ENCODE measurements around the gene TRAPPC3L.
A peak's percentile ranks its signal among the peaks of the same experiment; 100 is the strongest.
"Not testable (repeated sequence)": the region's sequence is repeated elsewhere in the genome, so short reads cannot be mapped to it uniquely, and the experiment has no call there.

Gene TRAPPC3L

DNA sequence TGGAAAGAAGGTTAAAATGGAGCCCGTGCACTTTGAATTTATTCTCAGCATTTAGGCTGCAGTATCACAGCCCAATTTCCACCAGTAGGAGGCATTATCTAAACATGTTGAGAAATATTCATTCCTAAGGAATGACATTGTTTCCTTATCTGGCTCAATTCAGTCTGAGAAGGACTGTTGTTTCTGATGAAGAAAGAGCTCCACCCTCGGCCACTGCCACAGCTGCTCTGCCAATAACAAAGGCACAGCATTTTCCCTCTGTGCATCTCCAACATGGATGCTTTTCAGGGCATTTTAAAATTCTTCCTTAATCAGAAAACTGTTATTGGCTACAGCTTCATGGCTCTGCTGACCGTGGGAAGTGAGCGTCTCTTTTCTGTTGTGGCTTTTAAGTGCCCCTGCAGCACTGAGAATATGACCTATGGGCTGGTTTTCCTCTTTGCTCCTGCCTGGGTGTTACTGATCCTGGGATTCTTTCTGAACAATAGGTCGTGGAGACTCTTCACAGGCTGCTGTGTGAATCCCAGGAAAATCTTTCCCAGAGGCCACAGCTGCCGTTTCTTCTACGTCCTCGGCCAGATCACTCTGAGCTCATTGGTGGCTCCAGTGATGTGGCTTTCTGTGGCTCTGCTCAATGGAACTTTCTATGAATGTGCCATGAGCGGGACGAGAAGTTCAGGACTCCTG lies 33.9 kb downstream of the TRAPPC3L start, which contains the start of gene CALHM5:
Gene CALHM5 (plus strand): TSS at position 216 of the 687 bp plus-strand sequence. CDS start 58 bp downstream, at position 274.
- H3K4me3 Mint-ChIP-seq: no peak within 1 kb of the TSS
- H3K36me3 Mint-ChIP-seq: no peaks in the 10 kb centered on the region
- H3K4me1 Mint-ChIP-seq: no peaks in the 10 kb centered on the region
- H3K27me3 Mint-ChIP-seq: peaks cover 6% of the 10 kb centered on the region
- H3K9me3 Mint-ChIP-seq: peaks cover 10% of the 10 kb centered on the region
- no peak within 1 kb of the TSS for H3K27ac Mint-ChIP-seq

DNA sequence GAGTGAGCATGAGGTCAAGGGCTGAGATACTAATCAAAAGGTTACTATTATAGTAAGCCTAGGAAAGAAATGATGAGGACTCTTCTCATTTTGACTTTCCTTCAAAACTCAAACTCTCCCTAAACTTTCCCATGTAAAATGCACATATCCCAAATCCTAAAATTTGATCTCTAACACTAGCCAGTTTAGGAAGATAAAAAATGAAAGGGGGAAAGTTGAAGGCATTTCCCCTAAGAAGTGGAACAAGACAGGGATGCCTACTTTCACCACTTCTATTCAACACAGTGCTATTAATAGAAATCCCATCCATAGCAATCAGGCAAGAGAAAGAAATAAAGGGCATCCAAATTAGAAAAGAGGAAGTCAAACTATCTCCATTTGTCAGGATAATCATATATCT lies 37.0 kb downstream of the TRAPPC3L start:
- Mint-ChIP-seq H3K9me3 (peaks cover 15% of the 10 kb centered on the region), H3K27ac (no peak overlapping the region), H3K36me3 (peaks cover 2% of the 10 kb centered on the region), H3K4me3 (no peak overlapping the region), H3K4me1 (no peaks in the 10 kb centered on the region), H3K27me3 (peaks cover 15% of the 10 kb centered on the region)

DNA sequence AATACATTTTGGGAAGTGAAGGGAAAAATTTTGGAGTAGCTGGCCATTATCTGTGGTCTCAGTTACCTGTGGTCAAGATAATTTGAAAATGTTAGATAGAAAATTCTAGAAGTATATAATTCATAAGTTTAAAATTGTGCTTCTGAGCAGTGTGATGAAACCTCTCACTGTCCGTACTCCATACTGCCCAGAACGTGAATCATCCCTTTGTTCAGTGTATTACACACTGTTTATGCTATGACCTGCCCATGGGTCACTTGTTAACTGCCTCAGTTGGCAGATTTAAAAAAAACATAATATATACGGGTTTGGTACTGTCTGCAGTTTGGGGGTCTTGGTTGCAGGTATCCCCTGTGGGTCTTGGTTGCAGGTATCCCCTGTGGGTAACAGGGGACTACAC lies 38.2 kb downstream of the TRAPPC3L start:
- Mint-ChIP-seq H3K27me3 (peaks cover 22% of the 10 kb centered on the region), H3K9me3 (peaks cover 15% of the 10 kb centered on the region), H3K36me3 (peaks cover 2% of the 10 kb centered on the region), H3K4me3 (no peak overlapping the region), H3K27ac (no peak overlapping the region), H3K4me1 (no peaks in the 10 kb centered on the region)

GRCh38 chr6:116500969-116501433 lies 44.5 kb downstream of the TRAPPC3L start:
- H3K27ac Mint-ChIP-seq: no peak overlapping the region
- H3K27me3 Mint-ChIP-seq: peaks cover 35% of the 10 kb centered on the region

DNA sequence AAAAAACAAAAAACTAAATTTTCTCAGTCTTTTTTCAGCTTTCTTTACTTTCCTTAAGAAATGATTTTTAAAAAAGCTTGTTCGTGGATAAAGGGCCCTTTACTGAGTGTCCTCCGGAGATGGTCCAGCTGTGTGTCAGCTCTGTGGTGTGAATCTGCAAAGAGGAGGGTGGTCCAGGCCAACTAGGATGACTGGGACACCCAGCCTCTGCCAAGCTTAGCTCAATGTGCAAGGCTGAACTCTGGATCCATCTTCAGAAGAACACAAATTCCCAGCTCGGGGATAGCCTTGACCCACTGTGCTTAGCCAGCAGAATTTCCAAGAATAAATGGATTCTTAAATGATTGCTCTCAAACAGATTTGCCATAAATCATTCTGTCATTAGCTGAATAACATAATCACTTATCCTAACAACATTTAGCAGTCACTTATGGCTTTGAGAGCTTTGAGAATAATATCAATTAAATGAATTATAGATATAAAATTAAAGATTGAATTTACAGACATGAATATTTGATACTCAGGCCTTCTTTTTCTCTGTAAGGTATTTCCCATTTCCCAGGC lies 48.3 kb downstream of the TRAPPC3L start:
- H3K27ac Mint-ChIP-seq: no peak overlapping the region
- no peaks in the 10 kb centered on the region for H3K9me3 Mint-ChIP-seq
- H3K36me3 Mint-ChIP-seq: no peaks in the 10 kb centered on the region

More at GRCh38 chr6:116500969-116501433, 44.5 kb downstream of the TRAPPC3L start:
- no peak overlapping the region for H3K4me3 Mint-ChIP-seq
- peaks cover 4% of the 10 kb centered on the region for H3K9me3 Mint-ChIP-seq
- H3K36me3 Mint-ChIP-seq: peaks cover 2% of the 10 kb centered on the region
- no peaks in the 10 kb centered on the region for H3K4me1 Mint-ChIP-seq

GRCh38 chr6:116495161-116495560 lies 50.3 kb downstream of the TRAPPC3L start:
- H3K4me3 Mint-ChIP-seq, H3K9me3 Mint-ChIP-seq, H3K36me3 Mint-ChIP-seq, H3K4me1 Mint-ChIP-seq, H3K27ac Mint-ChIP-seq: not testable (repeated sequence)
- H3K27me3 Mint-ChIP-seq: peaks cover 14% of the 10 kb centered on the region

More for the DNA sequence above, 48.3 kb downstream of the TRAPPC3L start:
- H3K4me1 Mint-ChIP-seq: no peaks in the 10 kb centered on the region
- peaks cover 19% of the 10 kb centered on the region for H3K27me3 Mint-ChIP-seq
- no peak overlapping the region for H3K4me3 Mint-ChIP-seq

DNA sequence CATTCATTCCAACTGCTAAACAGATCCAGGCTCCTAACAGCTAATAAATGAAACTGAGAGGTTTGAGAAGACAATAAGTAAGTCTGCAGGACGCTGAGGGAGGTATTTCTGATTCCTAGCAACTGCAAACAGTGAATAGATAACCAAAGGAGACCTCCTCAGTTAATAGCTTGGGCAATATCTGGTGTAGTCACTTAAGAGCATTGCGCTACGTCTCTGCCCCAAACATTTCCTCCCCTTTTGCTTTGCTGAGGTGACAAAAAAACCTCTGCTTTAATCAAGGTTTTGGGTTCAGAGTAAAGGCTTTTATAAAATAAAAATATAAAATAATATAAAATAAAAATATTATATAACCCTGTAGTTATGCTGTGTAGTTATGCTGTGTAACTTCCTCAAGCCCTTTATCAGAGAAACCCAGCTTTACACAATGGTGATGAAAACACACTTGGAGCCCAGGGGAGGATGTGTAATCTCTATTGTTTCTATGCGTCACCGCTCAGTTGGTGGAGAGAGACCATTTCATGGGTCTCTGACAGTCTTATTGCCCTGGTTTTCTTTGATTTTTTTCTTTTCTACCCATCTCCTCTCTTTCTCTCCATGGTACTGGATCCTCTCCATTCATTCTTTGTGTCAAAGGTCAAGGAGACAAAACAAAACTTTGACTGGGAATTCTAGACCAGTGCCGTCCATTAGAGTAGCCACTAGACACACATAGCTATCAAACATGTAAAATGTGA lies 53.0 kb downstream of the TRAPPC3L start:
- no peaks in the 10 kb centered on the region for H3K36me3 Mint-ChIP-seq

GRCh38 chr6:116491610-116492330 lies 53.7 kb downstream of the TRAPPC3L start:
- Mint-ChIP-seq H3K27me3 (peaks cover 11% of the 10 kb centered on the region), H3K36me3 (no peaks in the 10 kb centered on the region), H3K4me1 (no peaks in the 10 kb centered on the region), H3K9me3 (no peaks in the 10 kb centered on the region), H3K4me3 (no peak overlapping the region), H3K27ac (no peak overlapping the region)

More for the DNA sequence above, 53.0 kb downstream of the TRAPPC3L start:
- Mint-ChIP-seq H3K27ac (no peak overlapping the region), H3K4me3 (no peak overlapping the region), H3K4me1 (no peaks in the 10 kb centered on the region), H3K9me3 (no peaks in the 10 kb centered on the region), H3K27me3 (peaks cover 12% of the 10 kb centered on the region)

DNA sequence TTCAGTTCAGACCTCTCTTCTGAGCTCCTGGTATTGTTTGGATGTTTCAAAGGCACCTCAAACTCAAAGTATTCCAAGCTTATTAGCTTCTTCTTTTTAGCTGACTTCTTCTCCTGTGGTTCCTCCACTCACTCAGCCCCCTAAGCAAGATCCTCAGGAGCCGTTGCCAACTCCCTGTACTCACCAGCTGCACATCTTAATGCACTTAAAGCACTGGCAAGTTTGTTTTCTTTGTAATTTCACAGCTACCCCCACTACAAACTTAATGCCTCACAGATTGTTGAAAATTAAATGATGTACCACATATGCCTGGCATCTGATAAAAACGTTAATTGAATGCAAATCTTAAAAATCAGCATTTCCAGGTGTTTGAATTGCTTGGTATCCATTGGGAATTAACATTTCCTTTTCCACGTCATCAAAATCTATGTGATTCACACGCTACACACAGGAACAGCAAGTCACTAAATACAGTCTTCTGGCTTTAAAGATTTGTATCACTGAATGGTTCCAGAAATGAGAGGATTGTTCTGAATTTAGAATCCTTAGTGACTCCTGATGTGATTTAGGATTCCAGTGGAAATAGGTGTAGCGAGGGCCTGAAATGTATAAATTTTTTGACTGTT lies 59.8 kb downstream of the TRAPPC3L start:
- Mint-ChIP-seq H3K36me3 (no peaks in the 10 kb centered on the region), H3K4me1 (no peaks in the 10 kb centered on the region), H3K4me3 (no peak overlapping the region), H3K27me3 (peaks cover 16% of the 10 kb centered on the region), H3K27ac (no peak overlapping the region), H3K9me3 (no peaks in the 10 kb centered on the region)

DNA sequence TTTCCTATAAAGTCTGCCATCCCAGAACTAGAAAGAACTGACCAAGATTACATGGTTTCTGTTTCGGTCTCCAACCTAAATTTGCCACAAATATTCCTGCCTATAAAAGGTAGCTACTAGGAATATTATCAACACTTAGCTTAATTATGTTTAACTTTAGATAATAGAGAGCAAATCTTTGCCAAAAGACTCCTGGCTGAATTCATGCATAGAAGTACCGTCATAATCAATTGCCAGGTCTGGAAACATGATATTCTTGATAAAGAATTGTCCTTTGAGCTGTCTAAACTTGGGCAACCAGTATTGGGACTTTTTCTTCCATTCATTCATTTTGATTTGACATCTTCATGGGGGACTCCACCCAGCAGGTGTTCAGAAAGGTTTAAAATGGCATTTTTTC lies 61.9 kb downstream of the TRAPPC3L start:
- no peaks in the 10 kb centered on the region for H3K9me3 Mint-ChIP-seq
- no peak overlapping the region for H3K27ac Mint-ChIP-seq
- no peak overlapping the region for H3K4me3 Mint-ChIP-seq
- H3K27me3 Mint-ChIP-seq: peaks cover 11% of the 10 kb centered on the region
- no peaks in the 10 kb centered on the region for H3K4me1 Mint-ChIP-seq
- H3K36me3 Mint-ChIP-seq: no peaks in the 10 kb centered on the region

GRCh38 chr6:116482780-116483179 lies 62.7 kb downstream of the TRAPPC3L start:
- no peaks in the 10 kb centered on the region for H3K4me1 Mint-ChIP-seq
- peaks cover 8% of the 10 kb centered on the region for H3K27me3 Mint-ChIP-seq
- no peak overlapping the region for H3K4me3 Mint-ChIP-seq
- H3K27ac Mint-ChIP-seq: no peak overlapping the region
- no peaks in the 10 kb centered on the region for H3K36me3 Mint-ChIP-seq
- no peaks in the 10 kb centered on the region for H3K9me3 Mint-ChIP-seq

GRCh38 chr6:116476002-116476678 lies 69.3 kb downstream of the TRAPPC3L start:
- Mint-ChIP-seq H3K4me1 (peaks cover 21% of the 10 kb centered on the region), H3K27me3 (peaks cover 1% of the 10 kb centered on the region), H3K9me3 (no peaks in the 10 kb centered on the region), H3K36me3 (no peaks in the 10 kb centered on the region), H3K4me3 (no peak overlapping the region), H3K27ac (no peak overlapping the region)

GRCh38 chr6:116475141-116475540 lies 70.3 kb downstream of the TRAPPC3L start:
- Mint-ChIP-seq H3K4me1 (peaks cover 21% of the 10 kb centered on the region), H3K27me3 (peaks cover 1% of the 10 kb centered on the region), H3K27ac (peak overlapping the region; percentile 24), H3K4me3 (no peak overlapping the region), H3K9me3 (no peaks in the 10 kb centered on the region), H3K36me3 (no peaks in the 10 kb centered on the region)

DNA sequence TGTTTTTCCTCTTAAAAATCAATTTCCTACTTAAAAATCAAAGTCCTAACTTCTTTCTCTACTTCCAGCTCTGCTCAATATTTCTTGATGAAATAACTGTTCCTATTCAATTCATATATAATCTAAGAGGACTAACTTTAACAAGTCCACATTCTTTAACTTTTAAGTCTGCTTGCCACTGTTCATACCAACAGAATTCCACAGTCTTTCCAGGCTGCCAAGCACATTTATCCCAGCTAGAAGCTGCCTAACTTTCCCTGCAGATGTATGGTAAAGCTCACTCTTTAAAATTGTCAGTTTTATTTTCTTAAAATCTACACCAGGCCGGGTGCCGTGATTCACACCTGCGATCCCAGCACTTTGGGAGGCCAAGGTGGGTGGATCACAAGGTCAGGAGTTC lies 72.8 kb downstream of the TRAPPC3L start:
- peaks cover 1% of the 10 kb centered on the region for H3K27me3 Mint-ChIP-seq
- no peaks in the 10 kb centered on the region for H3K36me3 Mint-ChIP-seq
- H3K4me1 Mint-ChIP-seq: peaks cover 21% of the 10 kb centered on the region
- H3K27ac Mint-ChIP-seq: no peak overlapping the region
- H3K4me3 Mint-ChIP-seq: no peak overlapping the region
- no peaks in the 10 kb centered on the region for H3K9me3 Mint-ChIP-seq

DNA sequence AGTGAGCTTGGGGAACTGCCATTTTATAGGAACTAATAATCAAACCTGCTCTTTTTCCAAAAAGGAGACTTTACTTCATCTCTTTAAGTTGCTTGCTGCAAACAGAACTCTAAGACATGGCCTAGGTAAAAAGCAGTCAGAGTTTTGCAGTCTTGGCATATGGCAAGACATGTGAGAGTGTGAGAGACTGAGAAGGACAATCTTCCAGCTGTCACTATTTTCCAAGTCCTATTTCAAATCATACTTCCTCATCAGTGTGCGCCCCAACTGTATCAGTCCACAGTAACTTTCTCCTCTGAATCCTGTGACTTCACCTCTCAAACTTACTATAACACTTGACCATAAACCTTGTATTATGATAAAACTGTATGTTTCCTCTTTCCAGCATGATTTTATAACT lies 74.0 kb downstream of the TRAPPC3L start:
- H3K9me3 Mint-ChIP-seq: no peaks in the 10 kb centered on the region
- no peaks in the 10 kb centered on the region for H3K36me3 Mint-ChIP-seq
- H3K4me3 Mint-ChIP-seq: no peak overlapping the region
- peaks cover 1% of the 10 kb centered on the region for H3K27me3 Mint-ChIP-seq
- no peak overlapping the region for H3K27ac Mint-ChIP-seq
- peaks cover 21% of the 10 kb centered on the region for H3K4me1 Mint-ChIP-seq

Data from activated naive CD4-positive, alpha-beta T cell treated with anti-CD3 and anti-CD28 coated beads, Interleukin-2, amount 50 U/mL, for 24 hours (primary cell).